ENCODE results near the gene ADAMTSL2.

The ADAMTSL2 gene

DNA sequence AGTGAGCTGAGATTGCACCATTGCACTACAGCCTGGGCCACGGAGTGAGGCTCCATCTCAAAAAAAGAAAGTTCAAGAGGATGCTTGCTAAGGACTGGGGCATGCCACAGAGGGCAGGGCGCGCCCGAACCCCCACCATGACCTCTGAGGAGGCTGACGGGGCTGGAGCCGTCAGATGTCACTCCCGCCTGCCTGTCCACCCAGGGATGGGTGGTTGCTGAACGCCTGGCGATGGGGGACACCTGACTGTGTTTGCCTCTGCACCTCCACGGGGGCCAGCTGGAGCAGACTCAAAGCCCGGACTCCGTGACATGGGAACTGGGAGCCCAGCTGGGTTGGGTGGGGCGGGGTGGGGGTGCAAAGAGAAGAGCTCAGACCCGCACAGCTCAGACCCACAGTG, 31.9 kb downstream of the ADAMTSL2 start:
- Mint-ChIP-seq H3K36me3 (ENCODE audit: low read depth) (no peaks in the 10 kb centered on the region), H3K27ac (no peak overlapping the region), H3K9me3 (no peaks in the 10 kb centered on the region), H3K4me1 (peaks cover 30% of the 10 kb centered on the region), H3K4me3 (no peak overlapping the region), H3K27me3 (ENCODE audit: low read depth) (peaks cover 16% of the 10 kb centered on the region)
- TF ChIP-seq CTCF (IDR thresholded peaks at IDR 0.05; ENCODE audit: unreplicated experiment in 3 of 3) = no peak

DNA sequence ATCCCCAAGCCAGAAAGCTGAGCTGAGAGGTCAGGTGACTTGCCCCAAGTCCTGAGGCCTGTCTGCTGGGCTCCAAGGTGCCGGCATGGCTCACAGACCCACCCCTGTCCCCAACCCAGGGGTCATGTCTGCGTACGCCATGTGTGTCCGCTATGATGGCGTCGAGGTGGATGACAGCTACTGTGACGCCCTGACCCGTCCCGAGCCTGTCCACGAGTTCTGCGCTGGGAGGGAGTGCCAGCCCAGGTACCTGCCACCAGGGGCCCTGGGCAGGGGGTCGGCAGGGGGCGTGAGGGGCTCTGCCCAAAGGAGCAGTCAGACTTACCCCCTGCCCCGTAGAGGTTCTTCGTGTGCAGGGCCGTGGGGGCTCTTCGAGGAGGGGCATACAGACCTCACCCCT, 32.3 kb downstream of the ADAMTSL2 start:
- no peak overlapping the region for H3K4me3 Mint-ChIP-seq
- H3K36me3 Mint-ChIP-seq (ENCODE audit: low read depth) = no peaks in the 10 kb centered on the region

DNA sequence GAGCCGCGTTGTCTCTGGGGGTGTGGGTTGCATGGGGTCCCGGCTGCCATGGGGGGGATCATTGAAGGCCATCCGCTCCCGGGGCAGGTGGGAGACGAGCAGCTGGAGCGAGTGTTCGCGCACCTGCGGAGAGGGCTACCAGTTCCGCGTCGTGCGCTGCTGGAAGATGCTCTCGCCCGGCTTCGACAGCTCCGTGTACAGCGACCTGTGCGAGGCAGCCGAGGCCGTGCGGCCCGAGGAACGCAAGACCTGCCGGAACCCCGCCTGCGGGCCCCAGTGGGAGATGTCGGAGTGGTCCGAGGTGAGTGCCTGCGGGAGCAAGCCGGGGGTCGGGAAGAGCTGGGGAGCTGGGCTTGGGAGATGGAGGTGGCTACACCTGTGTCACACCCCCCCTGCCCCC, 33.7 kb downstream of the ADAMTSL2 start:
- H3K36me3 Mint-ChIP-seq (ENCODE audit: low read depth) = no peaks in the 10 kb centered on the region
- H3K27ac Mint-ChIP-seq = no peak overlapping the region
- H3K4me3 Mint-ChIP-seq = no peak overlapping the region
- H3K4me1 Mint-ChIP-seq = peaks cover 28% of the 10 kb centered on the region
- TF ChIP-seq CTCF (IDR thresholded peaks at IDR 0.05; ENCODE audit: unreplicated experiment in 3 of 3) = no peak
- no peaks in the 10 kb centered on the region for H3K9me3 Mint-ChIP-seq
- peaks cover 16% of the 10 kb centered on the region for H3K27me3 Mint-ChIP-seq (ENCODE audit: low read depth)

More for the DNA sequence above, 32.3 kb downstream of the ADAMTSL2 start:
- Mint-ChIP-seq H3K27me3 (ENCODE audit: low read depth) (peaks cover 16% of the 10 kb centered on the region), H3K27ac (no peak overlapping the region), H3K4me1 (peaks cover 26% of the 10 kb centered on the region), H3K9me3 (no peaks in the 10 kb centered on the region)
- no peak for TF ChIP-seq CTCF (IDR thresholded peaks at IDR 0.05; ENCODE audit: unreplicated experiment in 3 of 3)

DNA sequence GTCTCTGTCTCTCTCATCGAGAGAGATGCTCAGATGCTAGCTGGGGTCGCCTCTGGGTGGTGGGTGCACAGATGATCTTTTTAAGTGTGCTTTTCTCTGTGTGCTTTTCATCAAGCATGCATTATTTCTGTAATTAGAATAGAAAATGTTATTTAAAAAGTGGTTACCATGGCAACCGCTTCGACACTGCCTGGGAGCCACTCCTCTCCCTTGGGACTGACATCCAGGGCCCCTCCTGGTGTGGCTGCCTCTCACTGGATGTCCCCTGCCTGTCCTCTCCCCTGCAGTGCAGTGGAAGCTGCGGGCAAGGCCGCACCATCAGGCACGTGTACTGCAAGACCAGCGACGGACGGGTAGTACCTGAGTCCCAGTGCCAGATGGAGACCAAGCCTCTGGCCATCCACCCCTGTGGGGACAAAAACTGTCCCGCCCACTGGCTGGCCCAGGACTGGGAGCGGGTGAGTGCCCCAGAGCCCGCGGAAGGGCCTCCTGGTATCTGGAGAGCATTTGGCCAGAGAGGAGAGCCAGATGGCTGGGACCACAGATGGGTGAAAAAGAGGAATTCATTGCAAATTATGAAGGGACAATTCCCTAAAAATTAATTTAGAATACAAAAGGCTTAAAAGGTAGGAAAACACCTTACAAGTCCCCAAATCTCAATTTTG, 34.7 kb downstream of the ADAMTSL2 start:
- peaks cover 16% of the 10 kb centered on the region for H3K27me3 Mint-ChIP-seq (ENCODE audit: low read depth)
- H3K4me3 Mint-ChIP-seq = no peak overlapping the region
- H3K36me3 Mint-ChIP-seq (ENCODE audit: low read depth) = no peaks in the 10 kb centered on the region
- no peaks in the 10 kb centered on the region for H3K9me3 Mint-ChIP-seq
- peak overlapping the region in 2 of 3 experiments; percentile 4 to 68 for H3K27ac Mint-ChIP-seq
- no peak for TF ChIP-seq CTCF (IDR thresholded peaks at IDR 0.05; ENCODE audit: unreplicated experiment in 3 of 3)
- H3K4me1 Mint-ChIP-seq = peaks cover 22% of the 10 kb centered on the region

- no peak overlapping the region for H3K4me3 Mint-ChIP-seq
- H3K36me3 Mint-ChIP-seq (ENCODE audit: low read depth) = no peaks in the 10 kb centered on the region
- TF ChIP-seq CTCF (IDR thresholded peaks at IDR 0.05; ENCODE audit: unreplicated experiment in 3 of 3) = no peak
- H3K4me1 Mint-ChIP-seq = peaks cover 22% of the 10 kb centered on the region
- H3K27me3 Mint-ChIP-seq (ENCODE audit: low read depth) = peaks cover 9% of the 10 kb centered on the region
- H3K27ac Mint-ChIP-seq = no peak overlapping the region
- no peaks in the 10 kb centered on the region for H3K9me3 Mint-ChIP-seq
These were observed 35.6 kb downstream of the ADAMTSL2 start for GRCh38 chr9:133569891-133570690.
